ENCODE results near the gene DPH2. TPM values are rescaled to one million over a fixed set of nuclear protein-coding genes. Genes with fewer than 3 reads are reported as not detected.

The DPH2 gene
- total and polyA plus RNA-seq, 2 of the 8 experiments (the other 6 are each of a cell fraction or from before 2014, with no cell fraction given): 64.9 to 92.1 TPM

GRCh38 chr1:43936431-43937151 lies 33.2 kb upstream of the DPH2 start (continued):
- no peak for TF ChIP-seq TCF12 (IDR thresholded peaks at IDR 0.05; ENCODE audit: low read depth, low read length)
- no peak for TF ChIP-seq POLR2AphosphoS5 (IDR thresholded peaks at IDR 0.05; ENCODE audit: low read depth, low read length)
- no peak for TF ChIP-seq TAF7 (optimal IDR thresholded peaks at IDR 0.05; ENCODE audit: borderline replicate concordance, low read depth, low read length)
- TF ChIP-seq ZNF274 (IDR thresholded peaks at IDR 0.05; ENCODE audit: borderline replicate concordance, extremely low read depth, low read length): no peak
- no peak for TF ChIP-seq CHD1 (IDR thresholded peaks at IDR 0.05; ENCODE audit: low read depth, low read length)
- TF ChIP-seq FOSL1 (IDR thresholded peaks at IDR 0.05; ENCODE audit: insufficient read depth, low read depth, low read length): no peak
- TF ChIP-seq GABPA (IDR thresholded peaks at IDR 0.05; ENCODE audit: borderline replicate concordance, insufficient read depth, low read length): 0 out of 2 replicates have a peak, but pooled peaks have one; percentile 19
- no peak for TF ChIP-seq YY1 (IDR thresholded peaks at IDR 0.05; ENCODE audit: low read depth, low read length)
- TF ChIP-seq SP4 (IDR thresholded peaks at IDR 0.05; ENCODE audit: low read length): no peak
- no peak for TF ChIP-seq EZH2 (IDR thresholded peaks at IDR 0.05; ENCODE audit: low read depth, low read length, severe bottlenecking)
- no peak for TF ChIP-seq RFX5 (IDR thresholded peaks at IDR 0.05; ENCODE audit: borderline replicate concordance, low read depth, low read length)
- no peak for TF ChIP-seq CBX5 (IDR thresholded peaks at IDR 0.05; ENCODE audit: low read depth, low read length)
- TF ChIP-seq SRF (IDR thresholded peaks at IDR 0.05; ENCODE audit: low read depth, low read length): no peak
- no peak for TF ChIP-seq POU5F1 (IDR thresholded peaks at IDR 0.05; ENCODE audit: low read depth, low read length)
- peak; percentile 74 for TF ChIP-seq KDM4A (IDR thresholded peaks at IDR 0.05; ENCODE audit: low read depth, low read length, severe bottlenecking)
- no peak for TF ChIP-seq GTF2F1 (IDR thresholded peaks at IDR 0.05; ENCODE audit: borderline replicate concordance, low read depth, low read length)
- no peak for TF ChIP-seq SIX5 (IDR thresholded peaks at IDR 0.05; ENCODE audit: low read depth, low read length)
- TF ChIP-seq E2F6 (IDR thresholded peaks at IDR 0.05): no peak
- TF ChIP-seq TBP (IDR thresholded peaks at IDR 0.05; ENCODE audit: low read depth, low read length): peak; percentile 38; the same call in 1 of the 2 replicates
- TF ChIP-seq RBBP5 (IDR thresholded peaks at IDR 0.05; ENCODE audit: borderline replicate concordance, low read depth, low read length): peak; percentile 62; the same call in 1 of the 2 replicates
- TF ChIP-seq TAF1 (IDR thresholded peaks at IDR 0.05; ENCODE audit: low read depth, low read length): no peak
- TF ChIP-seq ATF3 (IDR thresholded peaks at IDR 0.05; ENCODE audit: insufficient read depth, low read depth, low read length): no peak
- TF ChIP-seq BRCA1 (IDR thresholded peaks at IDR 0.05; ENCODE audit: low read depth, low read length): no peak
- 0 out of 4 replicates have a peak, but pooled peaks of 1 of the 2 experiments have one; percentile 32 for TF ChIP-seq HDAC2 (IDR thresholded peaks at IDR 0.05; ENCODE audit: borderline replicate concordance in 1 of 2, low read depth in 2 of 2, low read length in 2 of 2)

All from H1 (cell line).